ENCODE results near the gene PPP5C.

- TF ChIP-seq, protein P1, sequence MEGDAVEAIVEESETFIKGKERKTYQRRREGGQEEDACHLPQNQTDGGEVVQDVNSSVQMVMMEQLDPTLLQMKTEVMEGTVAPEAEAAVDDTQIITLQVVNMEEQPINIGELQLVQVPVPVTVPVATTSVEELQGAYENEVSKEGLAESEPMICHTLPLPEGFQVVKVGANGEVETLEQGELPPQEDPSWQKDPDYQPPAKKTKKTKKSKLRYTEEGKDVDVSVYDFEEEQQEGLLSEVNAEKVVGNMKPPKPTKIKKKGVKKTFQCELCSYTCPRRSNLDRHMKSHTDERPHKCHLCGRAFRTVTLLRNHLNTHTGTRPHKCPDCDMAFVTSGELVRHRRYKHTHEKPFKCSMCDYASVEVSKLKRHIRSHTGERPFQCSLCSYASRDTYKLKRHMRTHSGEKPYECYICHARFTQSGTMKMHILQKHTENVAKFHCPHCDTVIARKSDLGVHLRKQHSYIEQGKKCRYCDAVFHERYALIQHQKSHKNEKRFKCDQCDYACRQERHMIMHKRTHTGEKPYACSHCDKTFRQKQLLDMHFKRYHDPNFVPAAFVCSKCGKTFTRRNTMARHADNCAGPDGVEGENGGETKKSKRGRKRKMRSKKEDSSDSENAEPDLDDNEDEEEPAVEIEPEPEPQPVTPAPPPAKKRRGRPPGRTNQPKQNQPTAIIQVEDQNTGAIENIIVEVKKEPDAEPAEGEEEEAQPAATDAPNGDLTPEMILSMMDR (IDR thresholded peaks at IDR 0.05), result no peak
- TF ChIP-seq ZFX (IDR thresholded peaks at IDR 0.05; ENCODE audit: borderline replicate concordance), result no peak
Measured at GRCh38 chr19:46303691-46304397, 43.0 kb upstream of the PPP5C start.
